CD14-positive monocyte (primary cell): ENCODE measurements around the gene VPS35L. TPM values are rescaled to one million over a fixed set of nuclear protein-coding genes. Genes with fewer than 3 reads are reported as not detected.

ENCODE experiments used
- DNase-seq, 3 donors: peaks; one replicate each; pipeline ENCODE4 v3.0.0-alpha.2; 2011 to 2022
- H2AFZ ChIP-seq: 2 replicates; pipeline ENCODE4 v1.6.0; 2012; ENCODE audit warnings: mild to moderate bottlenecking, low read depth, low read length, inconsistent platforms; ENCODE audit not compliant: insufficient read depth, poor library complexity, severe bottlenecking
- H3K27ac ChIP-seq, 2 donors: 1 replicate in 1 of 2; 2 replicates in 1 of 2; pipeline ENCODE4 v1.5.1; 2012 to 2013; ENCODE audit warnings: low read length in 2 of 2, control low read depth in 1 of 2, inconsistent platforms in 1 of 2, low read depth in 1 of 2, mild to moderate bottlenecking in 1 of 2
- H3K27me3 ChIP-seq, 2 donors: one replicate each; pipeline versions ENCODE4 v1.6.0 to v1.6.1; 2011 to 2013; ENCODE audit warnings: low read length in 2 of 2; ENCODE audit not compliant: control insufficient read depth in 2 of 2, insufficient read depth in 2 of 2
- H3K36me3 ChIP-seq, 2 donors: replicated peaks in 1 of 2; 1 replicate in 1 of 2; 2 replicates in 1 of 2; pipeline versions ENCODE4 v1.5.1 to v1.6.1; 2012 to 2013; ENCODE audit warnings: low read length in 2 of 2, control low read depth in 1 of 2, inconsistent platforms in 1 of 2, mild to moderate bottlenecking in 1 of 2; ENCODE audit not compliant: insufficient read depth in 2 of 2, control insufficient read depth in 1 of 2
- H3K4me1 ChIP-seq, 2 donors: 1 replicate in 1 of 2; 2 replicates in 1 of 2; pipeline versions ENCODE4 v1.5.1 to v1.6.1; 2012 to 2013; ENCODE audit warnings: low read length in 2 of 2, control low read depth in 1 of 2, inconsistent platforms in 1 of 2, mild to moderate bottlenecking in 1 of 2, moderate library complexity in 1 of 2; ENCODE audit not compliant: insufficient read depth in 2 of 2, control insufficient read depth in 1 of 2
- H3K4me2 ChIP-seq: replicated peaks from 2 replicates; pipeline ENCODE3; 2012; ENCODE audit warnings: low read length, moderate library complexity, mild to moderate bottlenecking; ENCODE audit not compliant: poor library complexity, severe bottlenecking; ENCODE audit errors: extremely low read depth
- H3K4me3 ChIP-seq, 3 experiments: fragments of 200-600 bp in 1 of 3; sonication (generic) in 1 of 3; replicated peaks in 1 of 3; 1 replicate in 2 of 3; 2 replicates in 1 of 3; pipeline ENCODE4 v1.5.1; 2011 to 2013; ENCODE audit warnings: low read length in 3 of 3, mild to moderate bottlenecking in 3 of 3, control low read depth in 2 of 3, low read depth in 2 of 3, inconsistent platforms in 1 of 3, moderate library complexity in 1 of 3
- H3K79me2 ChIP-seq: 2 replicates; pipeline ENCODE4 v1.6.0; 2012; ENCODE audit warnings: mild to moderate bottlenecking, control low read depth, inconsistent platforms, low read length, moderate library complexity; ENCODE audit not compliant: insufficient read depth
- H3K9ac ChIP-seq: 2 replicates; pipeline ENCODE4 v1.6.0; 2017; ENCODE audit warnings: low read length, mild to moderate bottlenecking; ENCODE audit not compliant: insufficient read depth, poor library complexity, severe bottlenecking
- H3K9me3 ChIP-seq, 2 donors: replicated peaks in 1 of 2; 1 replicate in 1 of 2; 2 replicates in 1 of 2; pipeline versions ENCODE4 v1.5.1 to v1.6.1; 2012 to 2013; ENCODE audit warnings: low read length in 2 of 2, control low read depth in 1 of 2; ENCODE audit not compliant: control insufficient read depth in 1 of 2, insufficient read depth in 1 of 2
- H4K20me1 ChIP-seq: 2 replicates; pipeline ENCODE4 v1.6.0; 2012; ENCODE audit warnings: mild to moderate bottlenecking, low read length, control low read depth, moderate library complexity; ENCODE audit not compliant: insufficient read depth
- H3K27ac Mint-ChIP-seq, 7 donors: one replicate each; pipeline ENCODE4 v1.8.0; 2020; ENCODE audit warnings: mild to moderate bottlenecking in 7 of 7, mixed read lengths in 7 of 7, moderate library complexity in 6 of 7, inconsistent platforms in 2 of 7
- H3K27me3 Mint-ChIP-seq, 3 donors: one replicate each; pipeline ENCODE4 v1.8.0; 2021 to 2022; ENCODE audit warnings: low read depth in 3 of 3, mild to moderate bottlenecking in 3 of 3, mixed read lengths in 3 of 3, moderate library complexity in 3 of 3, inconsistent platforms in 1 of 3
- H3K36me3 Mint-ChIP-seq, 2 donors: one replicate each; pipeline ENCODE4 v1.8.0; 2020; ENCODE audit warnings: mixed read lengths in 2 of 2, inconsistent platforms in 1 of 2, mild to moderate bottlenecking in 1 of 2
- H3K4me1 Mint-ChIP-seq: one replicate; pipeline ENCODE4 v1.8.0; 2020; ENCODE audit warnings: mild to moderate bottlenecking, mixed read lengths
- H3K4me3 Mint-ChIP-seq, 2 donors: one replicate each; pipeline ENCODE4 v1.8.0; 2020; ENCODE audit warnings: mild to moderate bottlenecking in 2 of 2, mixed read lengths in 2 of 2, moderate library complexity in 1 of 2
- H3K9me3 Mint-ChIP-seq, 7 donors: one replicate each; pipeline ENCODE4 v1.8.0; 2020 to 2022; ENCODE audit warnings: mixed read lengths in 7 of 7, mild to moderate bottlenecking in 6 of 7, moderate library complexity in 6 of 7, inconsistent platforms in 2 of 7
- CTCF ChIP-seq: fragments of 200-600 bp; IDR thresholded peaks from one replicate; pipeline ENCODE4 v1.8.0; 2022; ENCODE audit warnings: antibody characterized with exemption, mild to moderate bottlenecking
- WGBS: methylation state at CpG from one replicate; pipeline ENCODE4 v1.1.5; 2013; ENCODE audit warnings: missing lambda C conversion rate; ENCODE audit not compliant: insufficient coverage; 5-methylcytosine and 5-hydroxymethylcytosine counted together
- intact Hi-C, 2 donors: fragments of 100-400 bp; cut with micrococcal nuclease; formaldehyde crosslinking; loops; one replicate each; pipeline versions ENCODE4 v1.15.0 to v1.15.1; 2023
- polyA plus RNA-seq, 3 donors: library from polyadenylated mRNA; depleted of rRNA in 1 of 3; unstranded in 2 of 3; stranded (reverse) in 1 of 3; fragments of 300-500 nt in 2 of 3; fragments of >200 nt in 1 of 3; fragmentation: Illumina TruSeq in 2 of 3; gene quantifications; 1 replicate in 2 of 3; 2 replicates in 1 of 3; pipeline ENCODE4 v1.2.3, GENCODE V29; 2012 to 2021

The VPS35L gene
- polyA plus RNA-seq, 3 donors: 29.7 to 51.4 (median 48.8) TPM

- Histone ChIP-seq H3K27me3 (no peaks in the 10 kb centered on the region), H3K9me3 (no peaks in the 10 kb centered on the region), H3K27ac (no peak overlapping the region), H2AFZ (no peak overlapping the region), H3K4me2 (no peak overlapping the region), H3K4me1 (no peaks in the 10 kb centered on the region), H3K79me2 (no peaks in the 10 kb centered on the region), H3K36me3 (peaks cover 60 to 96% of the 10 kb centered on the region in 2 donors), H4K20me1 (no peaks in the 10 kb centered on the region), H3K9ac (no peak overlapping the region), H3K4me3 (no peak overlapping the region)
- Mint-ChIP-seq H3K4me3 (no peak overlapping the region), H3K36me3 (peaks cover 78 to 86% of the 10 kb centered on the region in 2 donors), H3K27me3 (no peaks in the 10 kb centered on the region), H3K9me3 (no peaks in the 10 kb centered on the region), H3K4me1 (no peaks in the 10 kb centered on the region), H3K27ac (no peak overlapping the region)
- no peak for DNase-seq
- 86% methylated on average over 2 of the region's 9 CpGs for WGBS
- no peak for TF ChIP-seq CTCF
- intact Hi-C loops: no loop called here
These were observed 98.6 kb downstream of the VPS35L start for GRCh38 chr16:19654147-19654546.

DNA sequence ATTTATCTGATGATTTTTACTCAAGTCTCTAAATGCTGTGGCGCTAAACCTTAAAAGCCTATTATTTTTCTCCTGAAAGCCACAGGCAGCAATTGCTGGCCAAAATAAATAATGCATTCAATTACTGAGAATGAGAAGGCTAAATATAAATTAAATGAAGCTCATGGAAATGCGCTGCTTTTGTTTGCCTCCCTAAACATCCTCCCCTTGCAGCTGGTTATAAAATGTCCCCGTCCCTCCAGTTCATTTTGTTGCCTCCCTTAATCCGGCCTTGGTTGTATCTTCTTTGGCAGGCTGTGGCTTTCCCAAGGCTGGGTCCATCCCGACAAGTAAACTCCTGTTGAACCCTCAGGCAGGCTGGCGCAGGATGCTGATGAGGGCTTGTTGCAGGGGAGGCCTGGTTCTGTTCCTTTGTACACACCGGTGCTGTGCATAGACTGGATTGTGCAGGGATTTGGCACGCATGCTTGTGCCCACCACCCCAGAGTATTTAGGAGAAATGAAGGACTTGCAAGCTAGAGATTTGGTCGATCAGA, 99.8 kb downstream of the VPS35L start:
- Mint-ChIP-seq H3K9me3 (no peaks in the 10 kb centered on the region), H3K4me1 (no peaks in the 10 kb centered on the region), H3K27ac (no peak overlapping the region), H3K36me3 (peaks cover 75 to 90% of the 10 kb centered on the region in 2 donors), H3K27me3 (no peaks in the 10 kb centered on the region), H3K4me3 (no peak overlapping the region)
- no peak for TF ChIP-seq CTCF
- Histone ChIP-seq H2AFZ (no peak overlapping the region), H3K4me3 (no peak overlapping the region), H3K27me3 (no peaks in the 10 kb centered on the region), H3K9me3 (no peaks in the 10 kb centered on the region), H3K9ac (no peak overlapping the region), H3K79me2 (no peaks in the 10 kb centered on the region), H3K4me1 (no peaks in the 10 kb centered on the region), H3K36me3 (peaks cover 49 to 94% of the 10 kb centered on the region in 2 donors), H3K27ac (no peak overlapping the region), H4K20me1 (no peaks in the 10 kb centered on the region), H3K4me2 (no peak overlapping the region)
- intact Hi-C loops: no loop called here
- DNase-seq: no peak
- whole genome bisulfite sequencing: 100% methylated on average over 5 of the region's 9 CpGs
